Gastroesophageal sphincter (tissue), 3 donors: ENCODE results near the gene MMRN1.

Experiments used
- CTCF ChIP-seq, 4 experiments: fragments of 200-600 bp in 2 of 4; fragments of 450-650 bp in 2 of 4; sonication (generic) in 1 of 4; IDR thresholded peaks; one replicate each; pipeline ENCODE4 v1.5.1; 2017 to 2019; ENCODE audit warnings: antibody characterized with exemption in 4 of 4, mild to moderate bottlenecking in 2 of 4, moderate library complexity in 2 of 4
- EP300 ChIP-seq: sonication (generic); formaldehyde crosslinking; IDR thresholded peaks from one replicate; pipeline ENCODE4 v1.6.1; 2017; ENCODE audit warnings: antibody characterized with exemption, mild to moderate bottlenecking
- POLR2A ChIP-seq, 2 donors: fragments of 450-650 bp; IDR thresholded peaks; one replicate each; pipeline ENCODE4 v1.6.1; 2017; ENCODE audit warnings: antibody characterized with exemption in 2 of 2, mild to moderate bottlenecking in 2 of 2, moderate library complexity in 1 of 2

- TF ChIP-seq POLR2A (IDR thresholded peaks at IDR 0.05): no peak
- no peak for TF ChIP-seq EP300
- no peak for TF ChIP-seq CTCF (IDR thresholded peaks at IDR 0.05)
These were observed 33.7 kb upstream of the MMRN1 start for GRCh38 chr4:89860971-89861370.
